Measurements from ENCODE around the gene EIF4G2.

EIF4G2 gene

GRCh38 chr11:10792385-10793068 is 16.2 kb downstream of the EIF4G2 start (continued):
- TF ChIP-seq ZNF518A (tag by site-specific recombination; conservative IDR thresholded peaks at IDR 0.05; ENCODE audit: low read depth) (no peak), YY1 (tag by site-specific recombination; IDR thresholded peaks at IDR 0.05) (no peak), BCL11B (tag by site-specific recombination; IDR thresholded peaks at IDR 0.05; ENCODE audit: low read depth) (no peak), ZNF785 (tag by site-specific recombination; IDR thresholded peaks at IDR 0.05) (no peak), HOXD13 (CRISPR knock-in tag; IDR thresholded peaks at IDR 0.05; ENCODE audit: borderline replicate concordance) (no peak), ZNF311 (tag by site-specific recombination; IDR thresholded peaks at IDR 0.05; ENCODE audit: borderline replicate concordance) (no peak), ZNF510 (tag by site-specific recombination; IDR thresholded peaks at IDR 0.05; ENCODE audit: insufficient replicate concordance) (no peak), ZNF23 (tag by site-specific recombination; IDR thresholded peaks at IDR 0.05; ENCODE audit: borderline replicate concordance) (no peak), INSM2 (tag by site-specific recombination; IDR thresholded peaks at IDR 0.05) (no peak), ZNF692 (tag by site-specific recombination; IDR thresholded peaks at IDR 0.05) (0 out of 2 replicates have a peak, but pooled peaks have one; percentile 28), ZNF623 (tag by site-specific recombination; IDR thresholded peaks at IDR 0.05) (no peak), YY2 (tag by site-specific recombination; IDR thresholded peaks at IDR 0.05) (no peak), PRDM10 (tag by site-specific recombination; IDR thresholded peaks at IDR 0.05) (no peak), GLI4 (tag by site-specific recombination; IDR thresholded peaks at IDR 0.05) (no peak), SP3 (tag by site-specific recombination; IDR thresholded peaks at IDR 0.05) (no peak), SALL2 (tag by site-specific recombination; IDR thresholded peaks at IDR 0.05; ENCODE audit: borderline replicate concordance) (no peak), ZNF157 (tag by site-specific recombination; IDR thresholded peaks at IDR 0.05) (no peak), ZNF398 (tag by site-specific recombination; IDR thresholded peaks at IDR 0.05) (no peak), ZBTB1 (tag by site-specific recombination; IDR thresholded peaks at IDR 0.05) (no peak), ZBTB48 (tag by site-specific recombination; IDR thresholded peaks at IDR 0.05) (peak; percentile 72), EGR2 (tag by site-specific recombination; IDR thresholded peaks at IDR 0.05; ENCODE audit: low read depth) (no peak), KLF10 (tag by site-specific recombination; IDR thresholded peaks at IDR 0.05) (no peak), ZSCAN16 (tag by site-specific recombination; IDR thresholded peaks at IDR 0.05) (no peak)
- TF ChIP-seq, protein P1, sequence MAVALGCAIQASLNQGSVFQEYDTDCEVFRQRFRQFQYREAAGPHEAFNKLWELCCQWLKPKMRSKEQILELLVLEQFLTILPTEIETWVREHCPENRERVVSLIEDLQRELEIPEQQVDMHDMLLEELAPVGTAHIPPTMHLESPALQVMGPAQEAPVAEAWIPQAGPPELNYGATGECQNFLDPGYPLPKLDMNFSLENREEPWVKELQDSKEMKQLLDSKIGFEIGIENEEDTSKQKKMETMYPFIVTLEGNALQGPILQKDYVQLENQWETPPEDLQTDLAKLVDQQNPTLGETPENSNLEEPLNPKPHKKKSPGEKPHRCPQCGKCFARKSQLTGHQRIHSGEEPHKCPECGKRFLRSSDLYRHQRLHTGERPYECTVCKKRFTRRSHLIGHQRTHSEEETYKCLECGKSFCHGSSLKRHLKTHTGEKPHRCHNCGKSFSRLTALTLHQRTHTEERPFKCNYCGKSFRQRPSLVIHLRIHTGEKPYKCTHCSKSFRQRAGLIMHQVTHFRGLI (tag by site-specific recombination; IDR thresholded peaks at IDR 0.05) = no peak

All from HEK293 (cell line).